Measurements from ENCODE around the gene PLEKHA5. TPM values are rescaled to one million over a fixed set of nuclear protein-coding genes. Genes with fewer than 3 reads are reported as not detected.

PLEKHA5 gene
- total and polyA plus RNA-seq, 2 experiments from 2014 or later, result 82.8 to 112 TPM

DNA sequence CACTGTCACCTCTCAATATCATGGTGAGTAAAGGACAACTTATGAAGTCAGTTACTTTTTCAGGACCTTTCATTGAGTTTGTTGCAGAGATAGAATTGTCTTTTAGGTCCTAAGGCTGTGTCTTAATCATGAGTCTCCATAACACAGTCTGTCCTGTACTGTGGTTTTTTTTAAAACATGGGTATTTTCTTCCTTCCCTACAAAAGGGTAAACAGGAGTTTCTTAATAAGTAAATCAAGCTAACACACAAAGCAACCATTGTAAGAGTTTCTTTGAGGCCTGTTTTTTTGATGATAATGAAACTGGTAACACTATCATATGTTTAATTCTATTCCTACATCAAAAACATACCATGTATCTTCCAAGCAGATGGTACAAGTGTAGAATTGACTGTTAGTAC lies 101.4 kb downstream of the PLEKHA5 start:
- Histone ChIP-seq H3K4me1 (ENCODE audit: insufficient read depth) (peaks cover 30% of the 10 kb centered on the region), H3K4me3 (no peak overlapping the region), H3K4me2 (no peak overlapping the region), H3K27ac (ENCODE audit: low read depth) (no peak overlapping the region), H3K27me3 (ENCODE audit: insufficient read depth) (no peaks in the 10 kb centered on the region), H2AFZ (no peak overlapping the region), H3F3A (replicated peaks; ENCODE audit: low read depth) (no peaks in the 10 kb centered on the region), H3K79me2 (replicated peaks; ENCODE audit: insufficient read depth) (peaks cover 87% of the 10 kb centered on the region), H3K9me2 (ENCODE audit: insufficient read depth) (no peaks in the 10 kb centered on the region), H3K36me3 (ENCODE audit: insufficient read depth) (no peaks in the 10 kb centered on the region; the same call in 1 of the 2 replicates), H4K20me1 (replicated peaks; ENCODE audit: insufficient read depth) (peaks cover 5% of the 10 kb centered on the region)
- ATAC-seq, result no peak
- Mint-ChIP-seq H3K27me3 (ENCODE audit: insufficient read depth, low read depth, poor library complexity) (peaks cover 5% of the 10 kb centered on the region), H3K4me1 (peaks cover 46% of the 10 kb centered on the region), H3K9me3 (peaks cover 24% of the 10 kb centered on the region), H3K27ac (no peak overlapping the region), H3K36me3 (ENCODE audit: low read depth) (peaks cover 31% of the 10 kb centered on the region), H3K4me3 (no peak overlapping the region)
- DNase-seq (ENCODE audit: low spot score), result no peak
- no peak for TF ChIP-seq CREB1 (CRISPR knock-in tag; IDR thresholded peaks at IDR 0.05; ENCODE audit: low read depth)
- no peak for TF ChIP-seq ZNF114 (CRISPR knock-in tag; IDR thresholded peaks at IDR 0.05)
- TF ChIP-seq JUNB (IDR thresholded peaks at IDR 0.05; ENCODE audit: unreplicated experiment), result no peak
- TF ChIP-seq ZNF331 (CRISPR knock-in tag; IDR thresholded peaks at IDR 0.05; ENCODE audit: low read depth), result no peak
- TF ChIP-seq EZH2phosphoT487 (IDR thresholded peaks at IDR 0.05; ENCODE audit: unreplicated experiment), result no peak
- TF ChIP-seq, protein P1, sequence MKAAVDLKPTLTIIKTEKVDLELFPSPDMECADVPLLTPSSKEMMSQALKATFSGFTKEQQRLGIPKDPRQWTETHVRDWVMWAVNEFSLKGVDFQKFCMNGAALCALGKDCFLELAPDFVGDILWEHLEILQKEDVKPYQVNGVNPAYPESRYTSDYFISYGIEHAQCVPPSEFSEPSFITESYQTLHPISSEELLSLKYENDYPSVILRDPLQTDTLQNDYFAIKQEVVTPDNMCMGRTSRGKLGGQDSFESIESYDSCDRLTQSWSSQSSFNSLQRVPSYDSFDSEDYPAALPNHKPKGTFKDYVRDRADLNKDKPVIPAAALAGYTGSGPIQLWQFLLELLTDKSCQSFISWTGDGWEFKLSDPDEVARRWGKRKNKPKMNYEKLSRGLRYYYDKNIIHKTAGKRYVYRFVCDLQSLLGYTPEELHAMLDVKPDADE (IDR thresholded peaks at IDR 0.05), result no peak
- TF ChIP-seq, protein P2, sequence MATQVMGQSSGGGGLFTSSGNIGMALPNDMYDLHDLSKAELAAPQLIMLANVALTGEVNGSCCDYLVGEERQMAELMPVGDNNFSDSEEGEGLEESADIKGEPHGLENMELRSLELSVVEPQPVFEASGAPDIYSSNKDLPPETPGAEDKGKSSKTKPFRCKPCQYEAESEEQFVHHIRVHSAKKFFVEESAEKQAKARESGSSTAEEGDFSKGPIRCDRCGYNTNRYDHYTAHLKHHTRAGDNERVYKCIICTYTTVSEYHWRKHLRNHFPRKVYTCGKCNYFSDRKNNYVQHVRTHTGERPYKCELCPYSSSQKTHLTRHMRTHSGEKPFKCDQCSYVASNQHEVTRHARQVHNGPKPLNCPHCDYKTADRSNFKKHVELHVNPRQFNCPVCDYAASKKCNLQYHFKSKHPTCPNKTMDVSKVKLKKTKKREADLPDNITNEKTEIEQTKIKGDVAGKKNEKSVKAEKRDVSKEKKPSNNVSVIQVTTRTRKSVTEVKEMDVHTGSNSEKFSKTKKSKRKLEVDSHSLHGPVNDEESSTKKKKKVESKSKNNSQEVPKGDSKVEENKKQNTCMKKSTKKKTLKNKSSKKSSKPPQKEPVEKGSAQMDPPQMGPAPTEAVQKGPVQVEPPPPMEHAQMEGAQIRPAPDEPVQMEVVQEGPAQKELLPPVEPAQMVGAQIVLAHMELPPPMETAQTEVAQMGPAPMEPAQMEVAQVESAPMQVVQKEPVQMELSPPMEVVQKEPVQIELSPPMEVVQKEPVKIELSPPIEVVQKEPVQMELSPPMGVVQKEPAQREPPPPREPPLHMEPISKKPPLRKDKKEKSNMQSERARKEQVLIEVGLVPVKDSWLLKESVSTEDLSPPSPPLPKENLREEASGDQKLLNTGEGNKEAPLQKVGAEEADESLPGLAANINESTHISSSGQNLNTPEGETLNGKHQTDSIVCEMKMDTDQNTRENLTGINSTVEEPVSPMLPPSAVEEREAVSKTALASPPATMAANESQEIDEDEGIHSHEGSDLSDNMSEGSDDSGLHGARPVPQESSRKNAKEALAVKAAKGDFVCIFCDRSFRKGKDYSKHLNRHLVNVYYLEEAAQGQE (IDR thresholded peaks at IDR 0.05; ENCODE audit: unreplicated experiment), result no peak
- TF ChIP-seq STAT1 (IDR thresholded peaks at IDR 0.05; ENCODE audit: unreplicated experiment), result no peak
- TF ChIP-seq NANOG (IDR thresholded peaks at IDR 0.05; ENCODE audit: borderline replicate concordance), result no peak

DNA sequence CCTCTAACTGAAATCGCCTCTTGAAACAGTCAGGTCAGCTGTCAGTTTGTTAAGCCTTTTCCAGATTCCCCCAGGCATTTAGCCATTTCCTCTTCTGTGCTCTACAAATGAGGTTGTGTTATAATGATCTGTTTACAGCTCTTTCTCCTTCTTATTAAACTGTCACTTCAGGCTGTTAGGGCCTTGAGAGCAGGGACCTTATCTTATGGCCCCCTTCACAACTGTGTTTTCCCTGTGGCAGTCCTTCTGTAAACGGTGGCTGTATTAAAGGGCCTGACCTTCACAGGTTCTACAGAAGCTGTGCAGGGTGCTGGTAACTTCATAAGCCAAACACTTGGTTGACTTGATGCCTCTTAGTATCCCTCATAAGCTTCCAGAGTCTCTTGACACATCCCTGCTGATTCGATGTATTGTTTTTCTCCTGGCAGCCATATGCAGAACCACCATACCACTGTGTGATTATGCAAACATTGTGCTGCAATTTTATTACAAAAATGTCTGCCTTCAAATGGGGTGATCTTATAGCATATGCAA lies 104.7 kb downstream of the PLEKHA5 start:
- H3K27ac Mint-ChIP-seq, result no peak overlapping the region
- peaks cover 14% of the 10 kb centered on the region for H3K9me3 Mint-ChIP-seq
- H3F3A ChIP-seq (replicated peaks; ENCODE audit: low read depth), result no peaks in the 10 kb centered on the region
- no peaks in the 10 kb centered on the region for H3K9me2 ChIP-seq (ENCODE audit: insufficient read depth)
- H3K36me3 Mint-ChIP-seq (ENCODE audit: low read depth), result peaks cover 18% of the 10 kb centered on the region
- no peak overlapping the region for H3K4me3 ChIP-seq
- H2AFZ ChIP-seq, result no peak overlapping the region
- peaks cover 3% of the 10 kb centered on the region for H3K27me3 Mint-ChIP-seq (ENCODE audit: insufficient read depth, low read depth, poor library complexity)
- no peak overlapping the region for H3K27ac ChIP-seq (ENCODE audit: low read depth)
- H3K4me1 Mint-ChIP-seq, result peaks cover 44% of the 10 kb centered on the region
- H4K20me1 ChIP-seq (replicated peaks; ENCODE audit: insufficient read depth), result peaks cover 8% of the 10 kb centered on the region
- ATAC-seq (peak; percentile 64), DNase-seq (ENCODE audit: low spot score) (no peak)
- H3K4me3 Mint-ChIP-seq, result no peak overlapping the region
- TF ChIP-seq ZNF331 (CRISPR knock-in tag; IDR thresholded peaks at IDR 0.05; ENCODE audit: low read depth), result no peak
- TF ChIP-seq JUNB (IDR thresholded peaks at IDR 0.05; ENCODE audit: unreplicated experiment), result no peak
- no peaks in the 10 kb centered on the region for H3K36me3 ChIP-seq (ENCODE audit: insufficient read depth)
- H3K79me2 ChIP-seq (replicated peaks; ENCODE audit: insufficient read depth), result peaks cover 85% of the 10 kb centered on the region
- peaks cover 22% of the 10 kb centered on the region; the same call in 1 of the 2 replicates for H3K4me1 ChIP-seq (ENCODE audit: insufficient read depth)
- H3K4me2 ChIP-seq, result 0 out of 2 replicates have a peak overlapping the region, but pooled peaks have one; percentile 16
- H3K27me3 ChIP-seq (ENCODE audit: insufficient read depth), result no peaks in the 10 kb centered on the region

Measured in GM23338 (cell line).